Adipose tissue (tissue), 3 donors: ENCODE data around the gene SP110. TPM values are rescaled to one million over a fixed set of nuclear protein-coding genes. Genes with fewer than 3 reads are reported as not detected.
"Not testable (repeated sequence)": the region's sequence is repeated elsewhere in the genome, so short reads cannot be mapped to it uniquely, and the experiment has no call there.

Experiments used
- H3K27ac ChIP-seq: one replicate; pipeline ENCODE4 v1.5.1; 2013; ENCODE audit warnings: low read depth, low read length
- WGBS, 3 donors: extraction: QIAGEN DNeasy Blood & Tissue Kit; methylation state at CpG; one replicate each; pipeline ENCODE4 v1.1.7; 2013; 5-methylcytosine and 5-hydroxymethylcytosine counted together
- polyA plus RNA-seq, 3 donors: library from polyadenylated mRNA; stranded (reverse); fragments of 200-250 nt; gene quantifications; one replicate each; pipeline ENCODE4 v1.2.3, GENCODE V29; 2013
- donor health status: healthy with polysubstance abuse.
- donor health status: Bipolar disorder and iron deficiency.
- donor health status: healthy.

The SP110 gene
- polyA plus RNA-seq, 3 donors, result 8.6 to 14.6 (median 13.9) TPM

- H3K27ac ChIP-seq, result no peak overlapping the region
Measured at GRCh38 chr2:230227216-230227615, 7.4 kb upstream of the SP110 start.

GRCh38 chr2:230226051-230226551 is 6.3 kb upstream of the SP110 start:
- WGBS, 3 donors, result 84 to 91% (median 88%) methylated on average over 4 of the region's 4 CpGs
- H3K27ac ChIP-seq, result no peak overlapping the region

More at GRCh38 chr2:230227216-230227615, 7.4 kb upstream of the SP110 start:
- 66 to 85% (median 70%) methylated on average over 3 of the region's 3 CpGs for WGBS, 3 donors

DNA sequence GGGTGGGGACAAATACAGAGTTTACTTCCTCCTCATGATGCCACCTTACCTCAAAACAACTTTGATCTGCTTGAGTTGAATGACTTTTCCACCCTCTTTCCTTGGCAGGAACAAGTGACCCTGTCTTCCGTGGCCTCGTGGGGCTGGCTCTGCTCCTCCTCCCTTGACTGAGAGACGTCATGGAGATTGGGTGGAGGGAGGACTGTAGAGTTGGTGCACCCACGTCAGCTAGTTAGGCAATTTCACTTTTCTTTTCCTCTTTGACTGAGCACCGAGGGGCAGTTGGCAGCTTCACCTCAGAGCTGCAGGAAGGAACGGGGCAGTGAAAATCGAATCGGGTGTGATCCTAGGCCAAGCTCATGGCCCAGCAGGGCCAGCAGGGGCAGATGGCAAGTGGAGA is 5.7 kb upstream of the SP110 start, which contains the start of gene SP140:
Gene SP140 (plus strand): TSS at position 251 of the 400 bp plus-strand sequence. CDS start 109 bp downstream, at position 360.
- no peak within 1 kb of the TSS for H3K27ac ChIP-seq
- 44 to 70% (median 54%) methylated on average over 8 of the region's 8 CpGs for WGBS, 3 donors

DNA sequence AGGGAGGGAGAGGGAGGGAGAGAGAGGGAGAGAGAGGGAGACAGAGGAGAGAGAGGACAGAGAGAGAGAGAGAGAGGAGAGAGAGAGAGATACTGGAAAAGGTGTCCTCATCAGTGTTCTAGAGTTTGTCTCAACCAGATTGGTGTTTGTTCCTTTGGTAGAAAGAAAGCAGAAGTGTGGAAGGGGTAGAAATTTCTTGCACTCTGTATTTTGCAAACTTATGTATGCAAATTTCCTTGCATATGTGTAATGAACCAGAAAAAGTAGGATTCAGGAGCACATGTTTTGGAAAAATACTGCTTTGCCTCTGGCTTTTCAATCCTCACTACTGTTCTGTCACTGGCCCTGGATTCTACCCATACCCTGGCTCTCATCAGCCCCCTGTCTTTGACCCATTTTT is 4.7 kb upstream of the SP110 start:
- H3K27ac ChIP-seq, result no peak overlapping the region

DNA sequence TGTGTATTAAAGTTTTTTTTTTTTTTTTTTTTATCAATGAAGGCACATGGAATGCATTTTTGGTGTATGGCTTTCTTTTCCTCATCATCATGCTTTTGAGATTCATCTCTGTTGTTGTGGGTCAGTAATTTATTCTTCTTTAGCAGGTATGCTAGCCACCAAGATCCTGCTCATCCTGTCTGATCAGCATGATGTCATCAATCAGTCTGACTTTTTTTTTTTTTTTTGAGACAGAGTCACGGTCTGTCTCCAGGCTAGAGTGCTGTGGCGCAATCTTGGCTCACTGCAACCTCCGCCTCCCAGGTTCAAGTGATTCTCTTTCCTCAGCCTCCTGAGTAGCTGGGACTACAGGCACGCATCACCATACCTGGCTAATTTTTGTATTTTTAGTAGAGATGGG is 3.0 kb upstream of the SP110 start:
- H3K27ac ChIP-seq, result not testable (repeated sequence)
- 74 to 93% (median 77%) methylated on average over 4 of the region's 4 CpGs for WGBS, 3 donors

DNA sequence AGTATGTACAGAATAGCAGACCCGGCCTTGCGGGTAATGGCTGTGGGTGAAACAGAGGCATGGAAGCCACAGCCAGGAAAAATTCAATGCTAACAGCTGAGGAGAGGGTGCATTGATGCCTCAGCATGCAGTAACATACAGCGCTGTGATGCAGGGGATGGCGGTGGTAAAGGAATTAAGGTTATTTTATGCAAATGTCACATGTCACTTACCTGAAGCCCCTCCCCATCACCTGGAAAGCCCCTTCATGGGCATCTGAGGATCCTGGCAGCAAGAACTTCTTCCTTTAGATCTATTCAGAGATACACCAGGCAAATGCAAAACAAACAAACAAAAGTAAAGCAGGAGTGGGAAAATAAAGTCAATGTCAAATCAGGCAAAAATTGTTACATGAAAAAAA is 1.7 kb upstream of the SP110 start:
- H3K27ac ChIP-seq, result no peak overlapping the region
- WGBS, 3 donors, result 94 to 99% (median 98%) methylated on average over 4 of the region's 4 CpGs

DNA sequence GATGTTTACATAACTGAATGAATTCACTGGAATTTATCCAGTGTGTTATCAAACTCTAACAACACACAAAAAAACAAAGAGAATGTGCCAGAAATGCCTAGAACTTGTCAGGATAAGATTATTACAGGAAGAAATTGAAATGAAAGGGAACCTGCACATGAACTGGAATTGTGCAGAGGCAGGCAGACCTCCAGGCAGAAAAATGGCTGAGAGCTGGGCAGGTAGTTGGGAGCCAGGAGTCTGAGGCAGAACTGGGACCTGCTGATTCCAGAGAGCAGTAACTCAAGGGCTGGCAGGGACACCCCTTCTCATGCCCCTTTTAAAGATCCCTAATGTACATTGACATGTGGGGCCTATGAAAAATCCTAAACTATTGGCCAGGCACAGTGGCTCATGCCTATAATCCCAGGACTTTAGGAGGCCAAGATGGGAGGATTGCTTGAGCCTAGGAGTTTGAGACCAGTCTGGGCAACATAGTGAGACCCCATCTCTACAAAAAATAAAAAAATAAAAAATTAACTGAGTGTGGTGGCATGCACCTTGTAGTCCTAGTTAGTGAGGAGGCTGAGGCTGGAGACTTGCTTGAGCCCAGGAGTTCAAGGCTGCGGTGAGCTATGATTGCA is 674 bp upstream of the SP110 start:
- WGBS, 3 donors, result 88 to 100% (median 100%) methylated on average over 1 of the region's 1 CpG
- H3K27ac ChIP-seq, result no peak overlapping the region

DNA sequence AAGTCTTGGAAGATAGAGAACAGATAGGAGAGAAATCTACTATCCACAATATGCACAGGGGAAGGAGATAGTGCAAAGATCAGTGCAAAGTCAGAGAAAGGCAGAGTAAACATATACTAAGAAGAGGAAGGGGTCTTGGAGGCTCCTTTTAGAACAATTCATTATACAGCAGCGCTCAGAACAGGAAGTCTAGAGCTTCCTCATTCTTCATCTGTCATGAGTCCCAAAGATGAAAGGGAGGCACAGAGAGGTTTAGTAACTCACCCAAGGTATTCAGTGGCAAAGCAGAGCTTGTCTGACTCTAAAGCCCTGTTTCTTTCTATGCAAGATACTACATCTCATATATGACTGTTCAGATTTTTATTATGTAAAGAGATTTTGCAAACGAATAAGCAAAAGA is 1.4 kb downstream of the SP110 start:
- H3K27ac ChIP-seq, result no peak overlapping the region
- 28 to 60% (median 38%) methylated on average over 2 of the region's 2 CpGs for WGBS, 3 donors

DNA sequence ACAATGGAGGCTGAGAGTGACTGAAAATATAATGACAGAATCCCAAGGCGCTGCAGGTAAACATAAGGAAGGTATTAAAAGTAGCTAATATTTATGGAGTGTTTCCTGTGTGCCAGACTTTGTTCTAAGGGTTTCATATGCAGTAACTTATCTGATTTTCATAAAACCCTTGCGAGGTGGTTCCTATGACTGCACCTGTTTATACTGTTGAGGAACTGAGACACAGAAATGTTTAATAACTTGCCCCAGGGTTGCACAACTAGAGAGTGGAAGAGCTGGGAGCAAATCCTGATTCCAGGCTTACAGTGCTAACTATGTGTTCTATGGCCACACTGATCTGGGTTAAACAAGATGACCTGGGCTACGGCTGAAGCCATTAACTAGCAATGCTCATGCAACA is 2.4 kb downstream of the SP110 start:
- H3K27ac ChIP-seq, result no peak overlapping the region
- WGBS, 3 donors, result 84 to 90% (median 85%) methylated on average over 3 of the region's 3 CpGs

- no peak overlapping the region for H3K27ac ChIP-seq
- WGBS, 3 donors, result 91 to 96% (median 94%) methylated on average over 1 of the region's 1 CpG
Measured at GRCh38 chr2:230216489-230216888, 3.3 kb downstream of the SP110 start.

GRCh38 chr2:230209422-230210051 is 10.2 kb downstream of the SP110 start:
- H3K27ac ChIP-seq, result no peak overlapping the region
- WGBS, 3 donors, result 78 to 85% (median 78%) methylated on average over 1 of the region's 1 CpG

DNA sequence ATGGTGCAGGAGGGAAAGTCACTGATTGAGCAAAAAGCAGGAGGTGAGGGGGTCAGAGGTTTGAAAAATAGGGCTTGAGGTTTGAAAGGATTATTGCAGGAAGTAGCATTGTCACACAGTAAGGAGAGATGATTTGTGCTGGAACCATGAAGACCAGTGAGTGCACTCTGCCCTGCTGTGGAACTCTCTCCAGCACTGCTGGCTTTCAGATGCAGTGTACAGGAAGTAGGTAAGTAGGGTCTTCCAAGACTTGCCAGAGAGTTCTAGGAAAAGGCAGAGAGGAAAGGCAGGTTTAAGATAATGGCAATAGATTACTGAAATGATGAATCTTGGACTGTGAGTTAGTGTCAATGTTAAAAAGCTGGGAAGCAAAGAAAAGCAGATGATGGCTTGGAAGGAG is 11.2 kb downstream of the SP110 start:
- H3K27ac ChIP-seq, result no peak overlapping the region

DNA sequence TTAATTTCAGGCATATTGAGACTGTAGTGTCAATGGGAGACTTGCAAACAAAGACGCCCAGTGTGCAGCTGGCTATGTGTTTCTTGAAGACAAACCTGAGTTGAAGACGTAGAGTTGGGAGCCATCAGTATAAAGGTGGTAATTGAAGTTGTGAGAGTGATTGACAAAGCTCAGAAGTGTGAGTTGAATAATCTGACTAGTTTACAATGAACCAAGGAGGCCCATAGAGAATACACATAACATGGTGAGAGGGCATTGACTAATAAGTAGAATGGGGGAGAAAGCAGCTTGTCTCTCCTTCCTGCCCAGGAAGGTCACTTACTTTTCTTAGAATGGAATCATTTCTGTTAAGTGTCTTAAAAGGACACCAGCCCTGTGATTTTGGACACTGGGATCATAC is 14.1 kb downstream of the SP110 start:
- 93 to 100% (median 97%) methylated on average over 2 of the region's 2 CpGs for WGBS, 3 donors
- H3K27ac ChIP-seq, result no peak overlapping the region

DNA sequence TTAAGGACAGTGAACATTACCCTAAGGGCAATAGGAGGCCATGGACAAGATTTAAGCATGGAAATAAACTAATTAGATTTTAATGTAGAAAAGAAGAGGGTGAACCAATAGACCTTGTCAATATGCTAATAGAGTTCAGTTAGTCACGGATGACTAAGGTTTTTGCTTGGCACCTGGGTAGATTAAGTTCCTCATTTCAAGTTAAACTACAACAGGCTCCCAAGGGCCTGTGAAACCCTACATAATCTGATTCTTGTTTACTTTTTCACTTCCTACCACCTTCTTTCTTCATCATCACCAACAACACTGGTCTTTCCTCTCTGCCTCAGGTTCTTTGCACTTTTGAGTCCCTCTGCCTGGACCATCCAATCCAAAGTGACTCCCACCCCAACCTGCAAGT is 14.8 kb downstream of the SP110 start:
- H3K27ac ChIP-seq, result no peak overlapping the region
- WGBS, 3 donors, result 53 to 87% (median 64%) methylated on average over 1 of the region's 1 CpG

DNA sequence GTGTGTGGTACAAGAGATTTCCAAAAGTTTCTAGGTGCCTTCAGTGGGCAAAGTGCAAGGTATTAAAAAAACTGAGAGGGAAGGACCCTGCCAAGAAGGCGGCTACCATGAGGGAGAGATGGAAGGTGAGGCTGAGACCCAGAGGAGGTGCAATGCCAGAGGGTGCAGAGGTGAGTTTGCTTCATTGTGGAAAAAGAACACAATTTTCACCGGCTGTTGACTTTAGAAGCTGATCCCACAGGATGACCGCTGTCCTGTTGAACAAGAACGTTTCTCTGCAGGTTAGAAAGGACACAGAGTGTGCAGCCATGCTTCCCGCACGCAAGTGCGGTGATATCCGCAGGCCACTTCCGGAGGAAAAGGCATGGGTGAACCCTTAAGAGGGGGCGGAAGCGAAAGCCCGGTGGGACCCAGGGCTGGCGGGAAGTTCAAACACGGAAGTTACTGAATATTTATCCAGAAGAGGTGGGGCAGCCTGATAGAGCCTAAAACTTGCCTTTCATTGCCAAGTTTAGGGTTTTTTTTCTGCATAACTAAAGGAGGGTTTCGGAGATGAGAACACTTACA is 16.6 kb downstream of the SP110 start:
- H3K27ac ChIP-seq, result no peak overlapping the region
- 90 to 95% (median 94%) methylated on average over 15 of the region's 15 CpGs for WGBS, 3 donors

GRCh38 chr2:230202430-230203109 is 17.2 kb downstream of the SP110 start:
- WGBS, 3 donors, result 79 to 92% (median 83%) methylated on average over 10 of the region's 10 CpGs
- no peak overlapping the region for H3K27ac ChIP-seq

DNA sequence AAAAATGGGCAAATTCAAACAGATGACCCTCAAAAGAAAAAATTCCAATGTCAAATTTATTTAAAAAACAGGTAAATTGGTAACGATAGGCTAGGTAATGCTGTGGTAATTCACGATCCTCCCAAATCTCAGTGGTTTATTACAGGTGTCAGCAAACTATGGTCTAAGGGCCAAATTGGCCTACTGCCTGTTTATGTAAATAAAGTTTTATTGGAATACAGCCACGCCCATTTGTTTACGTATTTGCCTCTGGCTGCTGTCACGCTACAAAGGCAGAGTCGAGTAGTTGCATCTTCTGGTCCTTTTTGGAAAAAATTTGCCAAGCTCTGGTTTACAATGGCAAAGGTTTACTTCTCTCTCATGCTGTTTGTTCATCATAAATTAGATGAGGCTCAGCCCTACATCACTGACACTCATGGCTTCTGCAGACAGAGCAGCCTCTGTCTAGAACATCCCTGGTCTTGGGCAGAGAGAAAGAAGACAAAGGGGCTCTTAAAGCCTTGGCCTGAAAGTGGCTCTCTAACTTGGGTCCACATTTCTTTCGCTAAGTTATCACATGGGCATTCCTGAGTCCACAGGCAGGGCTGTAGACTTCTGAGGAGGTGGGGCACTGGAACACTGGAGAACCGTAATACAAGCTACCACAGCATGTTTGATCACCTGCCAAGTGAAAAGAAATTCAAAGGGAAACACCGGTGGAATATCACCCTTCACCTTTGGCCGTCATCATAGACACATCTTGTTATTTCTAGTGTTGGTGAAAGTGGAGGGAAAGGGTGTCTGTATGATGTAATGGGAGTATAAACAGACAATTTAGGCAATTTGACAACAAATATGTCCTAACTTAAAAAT is 34.8 kb downstream of the SP110 start:
- H3K27ac ChIP-seq, result no peak overlapping the region
- 68 to 73% (median 73%) methylated on average over 10 of the region's 10 CpGs for WGBS, 3 donors

GRCh38 chr2:230181195-230181594 is 38.6 kb downstream of the SP110 start:
- WGBS, 3 donors, result 78 to 89% (median 86%) methylated on average over 2 of the region's 2 CpGs
- H3K27ac ChIP-seq, result no peak overlapping the region
